Esophagus muscularis mucosa (tissue), 4 donors: ENCODE data around the gene CNTN2.

Experiments
- EP300 ChIP-seq: sonication (generic); formaldehyde crosslinking; IDR thresholded peaks from one replicate; pipeline ENCODE4 v1.6.1; 2017; ENCODE audit warnings: antibody characterized with exemption
- POLR2A ChIP-seq: fragments of 450-650 bp; IDR thresholded peaks from one replicate; pipeline ENCODE4 v1.6.1; 2017; ENCODE audit warnings: antibody characterized with exemption, moderate library complexity, mild to moderate bottlenecking, low read depth
- POLR2AphosphoS5 ChIP-seq, 2 donors: sonication (generic); formaldehyde crosslinking; IDR thresholded peaks; one replicate each; pipeline ENCODE4 v1.6.1; 2017; ENCODE audit warnings: antibody characterized with exemption in 2 of 2
- TF ChIP-seq, protein P1 (sequence below), 3 experiments: fragments of 200-600 bp in 2 of 3; fragments of 450-650 bp in 1 of 3; sonication (generic) in 2 of 3; IDR thresholded peaks; one replicate each; pipeline ENCODE4 v1.5.1; 2017 to 2019; ENCODE audit warnings: antibody characterized with exemption in 3 of 3, mild to moderate bottlenecking in 2 of 3, moderate library complexity in 1 of 3

DNA sequence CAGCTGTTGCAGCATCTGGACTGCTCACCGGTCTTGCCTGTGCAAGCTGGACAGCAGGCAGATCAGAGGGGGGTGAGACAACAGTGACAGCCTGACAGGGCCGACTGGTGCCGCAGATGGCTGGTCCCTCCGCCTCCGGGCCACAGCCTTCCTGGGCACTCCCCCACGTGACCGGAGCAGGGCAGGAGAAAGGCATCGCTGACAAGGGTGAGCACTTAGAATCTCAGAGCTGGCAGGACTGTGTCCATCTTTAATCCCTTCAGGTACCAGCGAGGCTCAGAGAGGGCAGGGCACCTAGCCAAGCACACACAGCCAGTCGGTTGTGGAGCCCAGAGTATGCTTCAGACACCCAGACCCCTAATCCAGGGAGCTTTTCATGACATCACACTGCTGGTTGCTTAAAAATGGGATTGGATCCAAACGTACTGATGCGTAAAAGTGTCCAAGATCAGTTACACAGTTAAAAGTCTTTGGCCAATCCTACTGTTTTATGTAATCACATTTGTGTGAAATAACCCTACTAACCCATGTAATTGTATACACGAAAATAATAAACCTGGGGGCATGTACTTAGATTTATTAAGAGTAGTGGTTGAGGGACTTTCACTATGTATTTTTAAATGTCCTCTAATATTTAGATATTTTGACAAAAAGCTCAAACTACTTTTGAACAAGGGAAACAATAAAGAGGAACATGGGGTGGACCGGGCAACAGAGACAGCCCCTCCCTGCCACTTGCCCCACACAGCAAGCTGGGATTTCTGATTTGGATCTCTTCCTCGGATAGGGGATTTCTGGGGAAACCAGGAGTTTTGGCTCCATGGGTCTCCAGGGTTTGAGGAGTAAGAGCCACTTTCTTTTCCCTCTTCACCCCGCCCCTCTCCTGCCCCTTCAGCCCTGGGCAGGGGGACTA, 758 bp upstream of the CNTN2 start:
- TF ChIP-seq, protein P1, sequence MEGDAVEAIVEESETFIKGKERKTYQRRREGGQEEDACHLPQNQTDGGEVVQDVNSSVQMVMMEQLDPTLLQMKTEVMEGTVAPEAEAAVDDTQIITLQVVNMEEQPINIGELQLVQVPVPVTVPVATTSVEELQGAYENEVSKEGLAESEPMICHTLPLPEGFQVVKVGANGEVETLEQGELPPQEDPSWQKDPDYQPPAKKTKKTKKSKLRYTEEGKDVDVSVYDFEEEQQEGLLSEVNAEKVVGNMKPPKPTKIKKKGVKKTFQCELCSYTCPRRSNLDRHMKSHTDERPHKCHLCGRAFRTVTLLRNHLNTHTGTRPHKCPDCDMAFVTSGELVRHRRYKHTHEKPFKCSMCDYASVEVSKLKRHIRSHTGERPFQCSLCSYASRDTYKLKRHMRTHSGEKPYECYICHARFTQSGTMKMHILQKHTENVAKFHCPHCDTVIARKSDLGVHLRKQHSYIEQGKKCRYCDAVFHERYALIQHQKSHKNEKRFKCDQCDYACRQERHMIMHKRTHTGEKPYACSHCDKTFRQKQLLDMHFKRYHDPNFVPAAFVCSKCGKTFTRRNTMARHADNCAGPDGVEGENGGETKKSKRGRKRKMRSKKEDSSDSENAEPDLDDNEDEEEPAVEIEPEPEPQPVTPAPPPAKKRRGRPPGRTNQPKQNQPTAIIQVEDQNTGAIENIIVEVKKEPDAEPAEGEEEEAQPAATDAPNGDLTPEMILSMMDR (IDR thresholded peaks at IDR 0.05) = no peak
- TF ChIP-seq EP300 (no peak), POLR2A (no peak), POLR2AphosphoS5 (IDR thresholded peaks at IDR 0.05) (no peak)
